ENCODE data around the gene EBLN2. TPM values are rescaled to one million over a fixed set of nuclear protein-coding genes. Genes with fewer than 3 reads are reported as not detected.

The EBLN2 gene
- polyA plus RNA-seq, 3 donors = 0.27 to 4.6 (median 0.40) TPM

- Histone ChIP-seq H3K27me3 (ENCODE audit: control insufficient read depth in 2 of 2, insufficient read depth in 2 of 2, low read length in 2 of 2) (no peaks in the 10 kb centered on the region), H3K4me2 (replicated peaks; ENCODE audit: extremely low read depth, low read length, poor library complexity, severe bottlenecking) (no peak overlapping the region), H3K9ac (ENCODE audit: insufficient read depth, low read length, poor library complexity, severe bottlenecking) (no peak overlapping the region), H3K4me1 (ENCODE audit: control insufficient read depth in 1 of 2, insufficient read depth in 2 of 2, low read length in 2 of 2) (no peaks in the 10 kb centered on the region), H2AFZ (ENCODE audit: insufficient read depth, low read depth, low read length, poor library complexity, severe bottlenecking) (no peak overlapping the region), H3K36me3 (replicated peaks in 1 of 2; ENCODE audit: control insufficient read depth in 1 of 2, insufficient read depth in 2 of 2, low read length in 2 of 2) (no peaks in the 10 kb centered on the region), H4K20me1 (ENCODE audit: insufficient read depth, low read length) (no peaks in the 10 kb centered on the region), H3K4me3 (replicated peaks in 1 of 3; ENCODE audit: low read depth in 2 of 3, low read length in 3 of 3) (no peak overlapping the region), H3K9me3 (replicated peaks in 1 of 2; ENCODE audit: control insufficient read depth in 1 of 2, insufficient read depth in 1 of 2, low read length in 2 of 2) (no peaks in the 10 kb centered on the region), H3K79me2 (ENCODE audit: insufficient read depth, low read length) (no peaks in the 10 kb centered on the region), H3K27ac (ENCODE audit: low read depth in 1 of 2, low read length in 2 of 2) (no peak overlapping the region)
- no peak for DNase-seq
- H3K9me3 Mint-ChIP-seq = peaks cover 0 to 4% (median 0%) of the 10 kb centered on the region in 7 donors
- no peaks in the 10 kb centered on the region for H3K36me3 Mint-ChIP-seq
- intact Hi-C loops (cut with micrococcal nuclease) = no loop called here
- no peak overlapping the region for H3K27ac Mint-ChIP-seq
- WGBS (ENCODE audit: insufficient coverage) = no CpG with 5 or more reads among the region's 3 CpGs
- H3K4me3 Mint-ChIP-seq = no peak overlapping the region
- H3K27me3 Mint-ChIP-seq (ENCODE audit: low read depth in 3 of 3) = peaks cover 0 to 11% (median 6%) of the 10 kb centered on the region in 3 donors
- no peak for TF ChIP-seq CTCF (IDR thresholded peaks at IDR 0.05)
- no peaks in the 10 kb centered on the region for H3K4me1 Mint-ChIP-seq
Measured at GRCh38 chr3:73108750-73109149, 47.3 kb downstream of the EBLN2 start.

- Histone ChIP-seq H3K27me3 (ENCODE audit: control insufficient read depth in 2 of 2, insufficient read depth in 2 of 2, low read length in 2 of 2) (no peaks in the 10 kb centered on the region), H3K9me3 (replicated peaks in 1 of 2; ENCODE audit: control insufficient read depth in 1 of 2, insufficient read depth in 1 of 2, low read length in 2 of 2) (no peaks in the 10 kb centered on the region), H3K36me3 (replicated peaks in 1 of 2; ENCODE audit: control insufficient read depth in 1 of 2, insufficient read depth in 2 of 2, low read length in 2 of 2) (no peaks in the 10 kb centered on the region), H3K79me2 (ENCODE audit: insufficient read depth, low read length) (no peaks in the 10 kb centered on the region), H3K4me1 (ENCODE audit: control insufficient read depth in 1 of 2, insufficient read depth in 2 of 2, low read length in 2 of 2) (no peaks in the 10 kb centered on the region), H2AFZ (ENCODE audit: insufficient read depth, low read depth, low read length, poor library complexity, severe bottlenecking) (no peak overlapping the region), H3K4me2 (replicated peaks; ENCODE audit: extremely low read depth, low read length, poor library complexity, severe bottlenecking) (no peak overlapping the region), H4K20me1 (ENCODE audit: insufficient read depth, low read length) (no peaks in the 10 kb centered on the region), H3K27ac (ENCODE audit: low read depth in 1 of 2, low read length in 2 of 2) (no peak overlapping the region), H3K4me3 (replicated peaks in 1 of 3; ENCODE audit: low read depth in 2 of 3, low read length in 3 of 3) (no peak overlapping the region), H3K9ac (ENCODE audit: insufficient read depth, low read length, poor library complexity, severe bottlenecking) (no peak overlapping the region)
- peaks cover 0 to 9% (median 7%) of the 10 kb centered on the region in 3 donors for H3K27me3 Mint-ChIP-seq (ENCODE audit: low read depth in 3 of 3)
- H3K4me3 Mint-ChIP-seq = no peak overlapping the region
- peaks cover 0 to 4% (median 0%) of the 10 kb centered on the region in 7 donors for H3K9me3 Mint-ChIP-seq
- 91% methylated on average over 20 of the region's 20 CpGs for WGBS (ENCODE audit: insufficient coverage)
- no peak for TF ChIP-seq CTCF (IDR thresholded peaks at IDR 0.05)
- no peak overlapping the region for H3K27ac Mint-ChIP-seq
- DNase-seq = no peak
- intact Hi-C loops (cut with micrococcal nuclease) = no loop called here
- H3K36me3 Mint-ChIP-seq = no peaks in the 10 kb centered on the region
- H3K4me1 Mint-ChIP-seq = no peaks in the 10 kb centered on the region
Measured at GRCh38 chr3:73110530-73110929, 49.1 kb downstream of the EBLN2 start.

Small RNA genes within 50 kb of the gene (small RNA-seq; reads per million reads assigned to genes)
- gene RNU2-64P (ENCODE audit: insufficient read length, low read depth) (4.0 reads per million, percentile 39 among the genes with 10 or more reads in this experiment), gene RNU6-557P (ENCODE audit: insufficient read length, low read depth) (not detected), gene RNU7-19P (ENCODE audit: insufficient read length, low read depth) (not detected)

Other genes starting within 250 kb of the EBLN2 start
- 10 to 100 TPM in 1 of 3 donors, 1 to 10 TPM in 2; 3.5 to 31.6 (median 8.2) TPM for gene SHQ1, start 213.2 kb upstream of the EBLN2 start, polyA plus RNA-seq
- gene GXYLT2, start 173.6 kb upstream of the EBLN2 start, polyA plus RNA-seq = under 1 TPM in 1 of 3 donors, not detected in 2; 0.04 TPM
- 10 to 100 TPM; 14.3 to 25.4 (median 18.7) TPM for gene PPP4R2, start 64.8 kb upstream of the EBLN2 start, polyA plus RNA-seq

Measured in CD14-positive monocyte (primary cell).